Fibroblast of mammary gland (primary cell): ENCODE measurements around the gene PPM1K.
A peak's percentile ranks its signal among the peaks of the same experiment; 100 is the strongest.

Source experiments
- DNase-seq: peaks from one replicate; pipeline ENCODE4 v3.0.0-alpha.2; 2010; ENCODE audit warnings: low read depth
- H3K4me3 ChIP-seq: 2 replicates; pipeline ENCODE4 v1.5.1; 2011; ENCODE audit warnings: low read depth, mild to moderate bottlenecking, low read length, moderate library complexity; ENCODE audit not compliant: control insufficient read depth
- TF ChIP-seq, protein P1 (sequence below): conservative IDR thresholded peaks from 2 replicates; pipeline ENCODE4 v1.5.1; 2011; ENCODE audit warnings: low read depth, low read length, inconsistent platforms; ENCODE audit not compliant: control insufficient read depth, insufficient read depth

The PPM1K gene

DNA sequence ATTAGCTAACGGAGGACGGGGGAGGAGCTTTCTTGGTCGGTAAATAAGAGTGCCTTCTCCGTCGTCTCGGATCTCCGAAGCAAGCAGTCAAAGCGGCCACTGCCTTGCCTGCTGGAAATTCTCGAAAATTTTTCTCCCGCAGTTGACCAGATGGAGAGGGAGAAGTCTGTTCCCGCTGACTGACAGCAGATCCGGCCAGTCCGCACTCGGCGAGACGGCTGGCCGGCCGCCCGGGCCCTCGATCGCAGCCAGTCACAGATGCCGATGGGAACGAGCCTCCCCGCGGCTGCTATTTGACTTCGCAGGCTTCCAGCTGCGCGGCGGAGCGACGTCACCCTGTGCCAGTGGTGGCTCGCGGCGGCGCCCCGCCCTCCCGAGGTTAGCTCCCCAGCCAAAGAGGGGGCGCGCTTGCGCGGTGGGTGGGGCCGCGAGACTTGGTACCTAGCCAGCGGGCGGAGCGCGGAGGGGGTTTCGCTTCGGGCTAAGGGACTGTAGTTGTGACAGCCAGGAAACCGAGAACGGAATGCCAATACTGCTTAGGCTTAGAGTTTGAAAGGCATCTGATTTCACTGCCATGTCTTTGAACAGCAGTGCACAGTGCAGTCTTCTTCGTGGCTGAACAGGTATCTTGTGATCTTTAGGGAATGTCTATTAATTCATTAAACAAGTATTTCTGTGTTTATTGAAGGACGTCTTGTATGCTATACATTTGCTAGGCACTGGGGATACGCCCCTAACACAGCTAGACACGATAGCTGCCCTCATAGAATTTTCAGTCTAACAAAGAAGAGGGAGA lies at the start of gene PPM1K:
Gene PPM1K (minus strand): TSS at position 123 of the 796 bp plus-strand sequence. CDS start 5,978 bp downstream, outside the sequence.
- DNase-seq: peak; percentile 97
- peak within 1 kb of the TSS; percentile 88 for H3K4me3 ChIP-seq
- TF ChIP-seq, protein P1, sequence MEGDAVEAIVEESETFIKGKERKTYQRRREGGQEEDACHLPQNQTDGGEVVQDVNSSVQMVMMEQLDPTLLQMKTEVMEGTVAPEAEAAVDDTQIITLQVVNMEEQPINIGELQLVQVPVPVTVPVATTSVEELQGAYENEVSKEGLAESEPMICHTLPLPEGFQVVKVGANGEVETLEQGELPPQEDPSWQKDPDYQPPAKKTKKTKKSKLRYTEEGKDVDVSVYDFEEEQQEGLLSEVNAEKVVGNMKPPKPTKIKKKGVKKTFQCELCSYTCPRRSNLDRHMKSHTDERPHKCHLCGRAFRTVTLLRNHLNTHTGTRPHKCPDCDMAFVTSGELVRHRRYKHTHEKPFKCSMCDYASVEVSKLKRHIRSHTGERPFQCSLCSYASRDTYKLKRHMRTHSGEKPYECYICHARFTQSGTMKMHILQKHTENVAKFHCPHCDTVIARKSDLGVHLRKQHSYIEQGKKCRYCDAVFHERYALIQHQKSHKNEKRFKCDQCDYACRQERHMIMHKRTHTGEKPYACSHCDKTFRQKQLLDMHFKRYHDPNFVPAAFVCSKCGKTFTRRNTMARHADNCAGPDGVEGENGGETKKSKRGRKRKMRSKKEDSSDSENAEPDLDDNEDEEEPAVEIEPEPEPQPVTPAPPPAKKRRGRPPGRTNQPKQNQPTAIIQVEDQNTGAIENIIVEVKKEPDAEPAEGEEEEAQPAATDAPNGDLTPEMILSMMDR: no peak

DNA sequence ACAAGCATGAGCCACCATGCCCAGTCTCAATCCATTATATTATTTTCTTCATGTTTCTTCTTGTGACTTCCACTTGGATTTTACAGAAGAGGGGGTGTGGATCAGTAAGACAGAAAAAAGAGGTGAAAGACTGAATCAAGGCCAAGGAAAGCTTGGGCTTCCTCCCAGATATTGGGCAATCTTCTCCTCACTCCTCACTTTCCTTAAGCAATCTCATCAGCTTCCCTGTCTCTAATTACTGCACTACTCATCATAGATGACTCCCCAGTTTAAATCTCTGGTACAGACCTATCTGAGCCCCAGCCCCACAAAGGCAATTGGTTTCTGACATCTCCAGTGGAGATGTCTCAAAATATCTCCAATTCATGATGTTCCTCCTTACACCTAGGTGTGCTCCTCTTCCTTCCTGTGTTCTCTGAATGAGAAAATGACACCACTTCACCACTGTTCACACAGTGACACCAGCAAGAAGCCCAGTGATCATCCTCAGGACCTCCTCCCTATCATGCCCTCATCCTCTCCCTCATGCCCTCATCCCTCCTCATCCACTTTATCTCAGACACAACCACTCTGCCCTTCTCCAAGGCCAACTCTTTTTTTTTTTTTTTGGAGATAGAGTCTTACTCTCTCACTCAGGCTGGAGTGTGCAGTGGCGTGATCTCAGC lies 49.5 kb upstream of the PPM1K start:
- TF ChIP-seq, protein P1: no peak
- DNase-seq: peak; percentile 94

DNA sequence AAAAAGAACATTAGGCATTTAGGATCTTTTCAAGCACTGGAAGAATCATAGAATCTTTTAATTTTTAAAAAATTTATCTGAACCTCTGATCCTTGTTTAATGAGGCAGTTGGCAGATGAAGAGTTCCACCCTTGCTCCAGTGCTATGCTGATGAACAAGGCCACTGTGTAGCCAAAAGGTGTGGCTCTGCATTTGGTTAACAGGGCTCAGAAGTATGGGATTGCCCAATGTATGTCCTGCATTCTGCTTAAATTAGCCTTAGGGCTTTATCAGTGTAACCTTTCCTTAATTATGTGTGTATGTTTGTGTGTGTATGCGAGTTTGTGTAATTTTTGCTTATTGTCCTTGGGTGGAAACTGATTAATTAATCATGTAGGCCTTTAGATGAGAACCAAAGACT lies 43.3 kb upstream of the PPM1K start:
- no peak overlapping the region for H3K4me3 ChIP-seq
- no peak for DNase-seq

More for the DNA sequence above, 49.5 kb upstream of the PPM1K start:
- H3K4me3 ChIP-seq: no peak overlapping the region

DNA sequence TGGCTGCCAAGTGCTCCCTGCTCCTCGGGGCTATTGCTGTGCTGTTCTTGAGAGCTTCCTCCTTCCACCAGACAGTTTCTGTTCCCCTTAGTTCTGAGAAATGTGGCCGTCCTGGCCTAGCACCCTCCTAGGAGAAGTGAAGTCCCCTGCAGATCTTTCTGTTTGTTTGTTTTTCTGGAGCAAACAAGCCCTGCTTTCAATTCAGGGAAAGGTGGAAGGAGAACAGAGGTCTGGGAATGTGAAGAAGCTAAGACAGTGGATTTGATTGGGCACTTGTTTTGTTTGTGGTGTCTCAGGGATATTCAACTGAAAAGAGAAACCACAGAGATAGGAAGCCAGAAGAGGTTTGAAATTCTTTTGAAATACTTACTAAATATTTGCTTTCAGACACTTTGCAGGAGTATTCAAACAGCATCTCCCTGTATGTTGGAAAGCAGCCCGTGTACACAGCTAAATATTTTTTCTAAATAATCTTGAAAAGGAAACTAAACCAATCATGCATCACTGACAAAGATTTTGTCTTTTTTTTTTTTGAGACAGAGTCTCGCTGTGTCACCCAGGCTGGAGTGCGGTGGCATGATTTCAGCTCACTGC lies 36.5 kb upstream of the PPM1K start:
- TF ChIP-seq, protein P1: no peak
- no peak overlapping the region for H3K4me3 ChIP-seq
- DNase-seq: no peak

More for the DNA sequence above, 43.3 kb upstream of the PPM1K start:
- TF ChIP-seq, protein P1: no peak

DNA sequence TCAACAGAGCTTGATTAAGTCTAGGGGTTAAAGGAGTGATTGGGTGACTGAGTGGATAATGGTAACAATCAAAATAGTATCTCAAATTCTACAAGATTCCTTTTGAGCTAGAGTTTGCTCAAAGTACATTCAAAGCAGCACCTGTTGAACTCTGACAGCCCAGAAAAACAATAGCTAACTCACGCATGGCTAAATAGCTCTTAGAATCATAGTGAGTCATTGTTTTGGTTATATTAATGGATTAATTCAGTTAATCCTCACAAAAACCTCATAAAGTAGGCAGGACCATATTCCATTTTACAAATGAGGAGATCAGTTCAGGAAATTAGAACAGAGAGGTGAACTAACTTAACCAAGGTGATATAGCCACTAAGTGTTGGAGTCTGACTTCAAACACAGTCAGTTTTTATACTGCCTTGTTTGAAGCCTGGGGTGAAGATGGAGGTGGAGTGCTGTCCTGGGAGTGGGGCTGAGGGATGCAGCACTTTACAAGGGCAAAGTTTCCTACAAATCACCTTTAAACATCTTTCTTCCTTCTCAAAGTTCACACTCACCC lies 35.9 kb upstream of the PPM1K start:
- TF ChIP-seq, protein P1: no peak
- DNase-seq: no peak
- H3K4me3 ChIP-seq: no peak overlapping the region

DNA sequence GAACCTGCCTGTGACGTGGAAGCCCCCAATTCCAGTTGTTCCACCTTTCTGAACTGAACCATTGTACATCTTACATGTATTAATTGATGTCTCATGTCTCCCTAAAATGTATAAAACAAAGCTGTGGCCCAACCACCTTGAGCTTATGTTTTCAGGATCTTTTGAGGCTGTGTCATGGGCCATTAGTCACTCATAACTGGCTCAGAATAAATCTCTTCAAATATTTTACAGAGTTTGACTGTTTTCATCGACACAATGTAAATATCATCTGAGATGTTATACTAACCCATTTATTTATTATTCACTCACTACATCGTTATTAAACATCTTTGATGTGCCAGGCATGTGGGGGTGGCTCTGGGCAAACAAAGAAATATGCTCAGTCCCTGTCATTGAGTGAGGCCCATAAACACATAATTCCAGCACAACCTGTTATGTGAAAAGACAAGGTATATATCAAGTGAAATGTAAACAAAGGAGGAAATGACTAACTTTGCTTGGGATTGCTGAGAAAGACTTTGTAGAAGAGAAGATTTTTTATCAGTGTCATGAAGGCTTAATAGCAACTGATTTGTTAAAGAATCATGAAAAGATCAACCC lies 34.5 kb upstream of the PPM1K start:
- TF ChIP-seq, protein P1: no peak
- no peak for DNase-seq
- H3K4me3 ChIP-seq: no peak overlapping the region
